ENCODE measurements around the gene C16orf78.
A peak's percentile ranks its signal among the peaks of the same experiment; 100 is the strongest.

The C16orf78 gene

DNA sequence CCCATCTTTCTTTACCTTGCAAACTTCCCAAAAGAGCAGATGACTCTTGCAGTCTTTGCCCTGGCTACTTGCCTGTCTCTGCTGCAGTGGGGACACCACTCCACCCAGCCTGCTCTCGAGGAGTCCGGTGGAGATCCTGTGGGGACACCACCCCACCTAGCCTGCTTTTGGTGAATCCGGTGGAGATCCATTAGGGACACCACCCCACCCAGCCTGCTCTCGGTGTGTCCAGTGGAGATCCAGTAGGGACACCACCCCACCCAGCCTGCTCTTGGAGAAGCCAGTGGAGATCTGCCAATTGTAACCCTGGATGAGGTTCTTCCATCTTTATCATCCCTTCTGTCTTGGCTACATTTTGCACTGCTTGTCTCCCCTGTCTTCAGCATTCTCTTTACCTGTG, 54.2 kb downstream of the C16orf78 start:
- no peak for DNase-seq (ENCODE audit: insufficient read length, low spot score)
- no peak for FAIRE-seq

- FAIRE-seq (no peak), DNase-seq (ENCODE audit: insufficient read length, low spot score) (no peak)
These were observed 55.2 kb downstream of the C16orf78 start for GRCh38 chr16:49428808-49429207.

DNA sequence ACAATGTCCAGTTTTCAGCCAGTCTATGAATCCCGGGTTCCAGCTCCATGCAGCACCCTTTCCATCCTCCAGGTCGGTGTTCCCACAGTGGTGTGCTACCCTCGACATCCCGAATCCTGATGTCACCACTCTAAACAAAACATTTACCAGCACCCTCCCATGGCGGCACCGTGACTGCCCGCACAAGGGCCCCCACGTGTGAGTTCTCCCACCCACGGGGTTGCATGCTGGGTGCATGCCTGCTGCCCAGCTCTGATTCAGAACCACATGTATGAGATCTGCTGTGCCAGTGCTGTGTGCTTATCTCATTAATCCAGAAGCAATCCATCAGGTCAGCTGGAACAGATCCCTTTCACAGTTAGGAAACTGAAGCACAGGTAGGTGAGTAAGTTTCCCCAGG, 57.4 kb downstream of the C16orf78 start:
- FAIRE-seq (no peak), DNase-seq (ENCODE audit: insufficient read length, low spot score) (no peak)

DNA sequence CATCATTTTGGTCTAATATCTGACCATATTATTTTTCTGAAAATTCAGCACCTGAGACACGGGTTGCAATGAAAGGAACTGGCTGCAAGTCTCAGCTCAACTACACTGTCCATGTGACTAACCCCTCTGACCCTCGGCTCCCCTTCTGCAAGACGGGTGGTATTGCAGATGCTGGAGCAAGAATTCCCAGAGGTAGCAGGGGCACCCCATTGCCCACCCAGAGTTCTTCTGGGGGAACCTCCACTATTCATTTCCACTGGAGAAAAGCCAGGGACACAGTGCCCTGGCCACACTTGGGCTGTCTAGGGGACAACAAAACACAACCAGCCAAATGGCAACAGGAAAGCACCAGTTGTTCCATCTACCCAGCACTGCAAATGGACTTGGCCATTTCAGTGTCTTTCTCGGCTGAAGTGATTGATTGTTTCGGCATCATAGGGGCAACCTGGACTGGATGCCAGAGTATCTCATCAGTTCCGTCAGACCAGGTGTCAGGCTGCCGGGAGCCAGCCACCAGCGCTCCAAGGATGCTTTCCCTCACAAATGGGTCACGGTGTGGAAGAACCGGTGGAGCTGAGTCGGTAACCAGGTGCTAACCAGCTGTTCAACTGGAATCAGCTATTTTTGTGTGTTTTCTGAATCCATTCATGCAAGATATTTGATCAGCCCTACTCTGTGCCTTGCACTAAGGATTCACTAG, 58.1 kb downstream of the C16orf78 start:
- no peak for DNase-seq (ENCODE audit: insufficient read length, low spot score)
- FAIRE-seq = no peak

- FAIRE-seq (no peak), DNase-seq (ENCODE audit: insufficient read length, low spot score) (no peak)
These were observed 61.1 kb downstream of the C16orf78 start for GRCh38 chr16:49434733-49435132.

- DNase-seq (ENCODE audit: insufficient read length, low spot score) (no peak), FAIRE-seq (no peak)
These were observed 62.6 kb downstream of the C16orf78 start for GRCh38 chr16:49436181-49436580.

GRCh38 chr16:49437344-49437743, 63.7 kb downstream of the C16orf78 start:
- no peak for DNase-seq (ENCODE audit: insufficient read length, low spot score)
- no peak for FAIRE-seq

GRCh38 chr16:49439050-49439449, 65.4 kb downstream of the C16orf78 start:
- FAIRE-seq = no peak
- no peak for DNase-seq (ENCODE audit: insufficient read length, low spot score)

DNA sequence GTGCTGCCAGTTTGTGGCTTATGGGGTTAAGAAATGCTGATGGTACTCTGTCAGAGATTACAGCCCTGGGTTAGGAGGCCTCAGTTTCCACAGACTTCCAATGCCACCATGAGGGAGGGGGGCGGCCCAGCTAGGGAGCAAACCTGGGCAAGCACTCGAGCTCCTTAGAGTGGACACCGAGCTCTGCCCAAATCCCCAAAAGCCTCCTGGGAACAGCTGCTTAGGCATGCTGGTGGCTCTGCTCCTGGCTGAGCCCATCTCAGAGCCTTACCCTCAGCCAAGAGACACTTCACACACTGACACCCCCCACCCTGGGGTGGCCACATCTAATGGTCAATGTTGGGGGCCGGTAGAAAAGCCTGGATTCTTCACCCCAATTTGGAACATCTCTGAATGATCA, 66.1 kb downstream of the C16orf78 start:
- no peak for FAIRE-seq
- no peak for DNase-seq (ENCODE audit: insufficient read length, low spot score)

GRCh38 chr16:49440156-49441065, 66.8 kb downstream of the C16orf78 start:
- DNase-seq (ENCODE audit: insufficient read length, low spot score) (no peak), FAIRE-seq (no peak)

DNA sequence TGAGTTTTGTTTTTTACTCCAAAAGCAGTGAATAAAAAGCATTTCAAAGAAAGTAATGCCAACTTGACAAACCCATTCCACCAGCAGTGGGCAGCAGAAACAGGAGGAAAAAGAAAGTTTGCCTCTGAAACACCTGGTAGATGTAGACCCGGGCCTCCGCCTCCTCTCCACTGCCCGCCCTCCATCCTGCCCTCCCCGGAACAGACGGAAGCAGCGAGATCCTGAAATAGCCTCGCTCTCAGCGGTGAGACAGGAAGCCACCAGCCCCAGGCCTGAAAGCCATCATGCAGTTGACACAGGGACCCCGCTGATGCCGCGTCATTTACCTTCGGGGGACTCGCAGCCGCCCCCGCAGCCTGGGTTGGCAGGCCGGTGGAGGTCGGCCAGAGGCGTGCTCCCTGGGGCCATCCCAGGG, 67.8 kb downstream of the C16orf78 start:
- DNase-seq (ENCODE audit: insufficient read length, low spot score) (peak; percentile 78), FAIRE-seq (peak; percentile 88)

DNA sequence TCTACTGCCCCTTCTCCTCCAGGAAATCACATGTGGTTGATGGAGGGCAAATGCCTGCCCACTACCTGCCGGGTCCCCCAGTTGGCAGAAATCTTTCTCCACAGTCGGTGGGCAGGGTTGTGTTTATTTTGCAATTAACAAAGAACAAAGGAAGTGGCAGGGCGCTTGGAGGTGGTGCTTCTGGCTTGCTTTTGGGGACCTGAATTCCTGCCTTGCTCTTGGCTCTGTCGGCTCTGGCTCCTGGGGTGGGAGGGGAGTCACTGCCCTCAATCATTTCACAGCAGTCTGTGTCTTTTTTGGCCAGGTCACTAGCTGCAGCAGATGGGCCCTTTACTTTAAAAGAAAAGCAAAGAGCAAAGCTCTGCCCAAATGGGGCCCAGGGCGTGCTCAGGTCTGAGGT, 69.2 kb downstream of the C16orf78 start:
- no peak for DNase-seq (ENCODE audit: insufficient read length, low spot score)
- FAIRE-seq = no peak

DNA sequence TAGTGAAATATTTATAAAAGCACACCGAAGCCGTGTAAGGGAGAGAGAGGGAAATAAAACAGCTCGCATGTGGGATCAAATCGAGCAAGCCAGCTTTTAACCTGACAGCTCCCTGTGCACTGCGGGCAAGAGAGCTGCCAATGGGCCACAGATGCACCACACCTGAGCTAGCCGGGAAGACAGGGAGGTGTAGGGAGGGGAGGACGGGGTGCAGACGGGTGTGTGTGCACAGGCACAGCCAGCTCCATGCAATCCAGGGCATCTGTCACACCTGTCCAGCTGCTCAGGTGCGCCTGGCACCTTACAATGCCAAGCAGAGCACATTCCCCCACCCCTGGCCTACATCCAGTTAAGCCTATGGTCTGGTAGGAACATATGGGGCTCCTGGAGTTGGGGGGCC, 70.0 kb downstream of the C16orf78 start:
- DNase-seq (ENCODE audit: insufficient read length, low spot score) (no peak), FAIRE-seq (no peak)

GRCh38 chr16:49446805-49447204, 73.2 kb downstream of the C16orf78 start:
- DNase-seq (ENCODE audit: insufficient read length, low spot score) (no peak), FAIRE-seq (no peak)
